IPS-20b (cell line): ENCODE data around the gene FPGT.
"Not testable (repeated sequence)": the region's sequence is repeated elsewhere in the genome, so short reads cannot be mapped to it uniquely, and the experiment has no call there.

Experiments
- H3K27ac ChIP-seq: one replicate; pipeline ENCODE4 v1.5.1; 2013; ENCODE audit warnings: low read length
- H3K27me3 ChIP-seq: 2 replicates; pipeline ENCODE4 v1.6.1; 2013; ENCODE audit warnings: mild to moderate bottlenecking, low read length, inconsistent platforms; ENCODE audit not compliant: insufficient read depth
- H3K36me3 ChIP-seq: 2 replicates; pipeline ENCODE4 v1.6.1; 2013; ENCODE audit warnings: low read depth, mild to moderate bottlenecking, inconsistent platforms, low read length, moderate library complexity; ENCODE audit not compliant: insufficient read depth
- H3K4me1 ChIP-seq: 2 replicates; pipeline ENCODE4 v1.6.1; 2013; ENCODE audit warnings: mild to moderate bottlenecking, control low read depth, inconsistent platforms, low read length, moderate library complexity; ENCODE audit not compliant: insufficient read depth
- H3K4me3 ChIP-seq: 2 replicates; pipeline ENCODE4 v1.5.1; 2013; ENCODE audit warnings: mild to moderate bottlenecking, low read length, inconsistent platforms
- H3K9ac ChIP-seq: 2 replicates; pipeline ENCODE4 v1.6.1; 2013; ENCODE audit warnings: low read depth, mild to moderate bottlenecking, inconsistent platforms, low read length, moderate library complexity
- H3K9me3 ChIP-seq: 2 replicates; pipeline ENCODE4 v1.6.1; 2013; ENCODE audit warnings: mild to moderate bottlenecking, low read depth, low read length, inconsistent platforms; ENCODE audit not compliant: insufficient read depth

The FPGT gene

DNA sequence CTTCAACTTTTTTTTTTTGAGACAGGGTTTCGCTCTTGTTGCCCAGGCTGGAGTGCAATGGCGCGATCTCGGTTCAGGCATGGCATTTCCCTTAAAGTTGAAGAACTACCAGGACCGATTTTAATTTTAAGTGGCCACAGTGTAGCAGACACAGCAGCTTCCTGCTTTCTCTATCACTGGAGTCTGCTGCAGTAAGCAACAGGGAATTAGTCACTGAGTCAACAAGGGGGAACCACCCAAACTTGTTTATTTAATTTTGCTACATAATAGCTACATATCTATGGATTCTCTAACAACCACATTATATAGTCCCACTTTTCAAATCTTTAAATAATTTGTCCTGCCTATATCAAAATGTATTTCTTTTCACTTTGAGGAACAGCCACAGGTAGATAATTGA lies 24.7 kb downstream of the FPGT start:
- H3K4me3 ChIP-seq, result no peak overlapping the region

DNA sequence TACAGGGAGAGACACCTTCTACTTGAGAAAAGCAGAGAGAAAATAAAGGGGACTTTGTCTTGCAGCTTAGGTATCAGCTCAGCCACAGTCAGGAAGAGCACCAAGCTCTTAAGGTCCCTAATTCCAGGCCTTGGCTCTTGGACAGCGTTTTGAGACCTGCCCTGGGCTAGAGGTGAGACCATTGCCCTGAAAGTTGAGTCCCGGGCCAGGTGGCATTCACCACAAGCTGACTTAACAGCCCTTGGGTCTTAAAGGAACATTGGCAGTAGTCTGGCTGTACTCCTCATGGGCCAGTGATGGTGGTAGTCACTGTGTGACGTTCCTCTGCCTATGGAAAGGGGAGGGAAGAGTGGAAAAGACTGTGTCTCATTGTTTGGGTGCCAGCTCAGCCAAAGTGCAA lies 25.4 kb downstream of the FPGT start:
- Histone ChIP-seq H3K9me3 (no peaks in the 10 kb centered on the region), H3K27me3 (no peaks in the 10 kb centered on the region), H3K4me3 (no peak overlapping the region), H3K4me1 (no peaks in the 10 kb centered on the region), H3K27ac (no peak overlapping the region), H3K36me3 (no peaks in the 10 kb centered on the region), H3K9ac (no peak overlapping the region)

More for the DNA sequence above, 24.7 kb downstream of the FPGT start:
- Histone ChIP-seq H3K27ac (no peak overlapping the region), H3K27me3 (no peaks in the 10 kb centered on the region), H3K36me3 (no peaks in the 10 kb centered on the region), H3K9ac (no peak overlapping the region), H3K9me3 (no peaks in the 10 kb centered on the region), H3K4me1 (no peaks in the 10 kb centered on the region)

DNA sequence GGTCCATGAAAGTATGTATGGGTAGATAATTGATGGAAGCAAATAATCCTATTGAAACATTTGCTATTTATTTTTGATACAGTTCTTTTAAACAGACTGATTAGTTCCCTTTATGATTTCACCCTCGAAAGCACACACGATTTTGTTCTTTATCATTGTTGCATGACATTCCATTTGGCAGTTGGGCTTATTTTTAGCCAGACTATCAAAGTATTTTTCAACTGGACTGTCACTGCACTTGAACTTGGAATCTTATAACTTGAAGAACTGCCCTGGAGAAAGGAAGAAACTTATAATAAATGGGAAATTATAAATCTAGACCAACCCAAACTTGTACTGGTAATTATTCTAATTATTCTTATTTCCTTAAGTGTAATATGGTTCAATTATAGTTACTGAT lies 37.1 kb downstream of the FPGT start, which contains the start of gene TNNI3K:
TSS of gene TNNI3K (plus strand) at position 235 of the 400 bp plus-strand sequence. CDS start at position 300, 65 bp downstream.
- no peaks in the 10 kb centered on the region for H3K27me3 ChIP-seq
- no peaks in the 10 kb centered on the region for H3K4me1 ChIP-seq
- no peak within 1 kb of the TSS for H3K27ac ChIP-seq
- H3K9me3 ChIP-seq, result no peaks in the 10 kb centered on the region
- H3K9ac ChIP-seq, result no peak within 1 kb of the TSS
- H3K4me3 ChIP-seq, result no peak within 1 kb of the TSS
- H3K36me3 ChIP-seq, result no peaks in the 10 kb centered on the region

DNA sequence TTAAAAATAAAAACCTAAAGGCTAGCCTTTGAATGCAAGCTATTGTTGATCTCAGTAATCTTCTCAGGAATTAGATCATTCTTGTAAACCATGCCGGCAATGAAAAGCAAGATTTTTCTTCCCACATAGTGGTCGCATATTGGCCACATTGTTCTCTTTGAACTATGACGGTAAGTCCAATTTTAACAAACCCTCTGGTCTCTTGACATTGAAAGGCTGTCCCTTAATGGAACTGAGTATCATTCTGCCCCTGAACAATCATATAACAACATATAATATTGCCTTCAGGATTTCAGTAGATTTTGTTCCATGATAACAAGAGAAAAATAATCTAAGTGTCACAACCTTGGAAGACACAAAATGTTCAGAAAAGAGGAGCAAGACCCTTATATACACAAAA lies 38.4 kb downstream of the FPGT start:
- Histone ChIP-seq H3K27ac (no peak overlapping the region), H3K4me1 (no peaks in the 10 kb centered on the region), H3K9ac (no peak overlapping the region), H3K9me3 (no peaks in the 10 kb centered on the region), H3K4me3 (no peak overlapping the region), H3K36me3 (no peaks in the 10 kb centered on the region), H3K27me3 (no peaks in the 10 kb centered on the region)

DNA sequence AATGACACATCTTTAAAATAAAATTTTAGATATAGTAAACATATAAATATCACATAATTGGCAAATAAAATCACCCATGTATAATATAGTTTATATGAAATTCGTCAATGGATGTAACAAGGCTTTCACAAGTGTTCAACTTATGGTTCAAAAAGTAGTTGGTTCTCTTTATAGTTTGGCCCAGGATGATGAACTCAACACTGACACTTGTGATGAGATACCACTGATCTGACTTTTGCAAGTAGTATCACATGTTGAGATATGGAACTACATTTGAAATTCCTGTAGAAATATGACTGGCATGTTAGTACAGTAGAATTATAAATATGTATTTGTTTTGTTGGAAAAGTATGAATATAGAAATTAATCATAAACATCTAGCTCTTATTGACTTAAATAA lies 39.0 kb downstream of the FPGT start:
- H3K9me3 ChIP-seq, result no peaks in the 10 kb centered on the region
- no peak overlapping the region for H3K27ac ChIP-seq
- no peaks in the 10 kb centered on the region for H3K4me1 ChIP-seq
- no peak overlapping the region for H3K4me3 ChIP-seq
- no peaks in the 10 kb centered on the region for H3K36me3 ChIP-seq
- no peaks in the 10 kb centered on the region for H3K27me3 ChIP-seq
- H3K9ac ChIP-seq, result no peak overlapping the region

DNA sequence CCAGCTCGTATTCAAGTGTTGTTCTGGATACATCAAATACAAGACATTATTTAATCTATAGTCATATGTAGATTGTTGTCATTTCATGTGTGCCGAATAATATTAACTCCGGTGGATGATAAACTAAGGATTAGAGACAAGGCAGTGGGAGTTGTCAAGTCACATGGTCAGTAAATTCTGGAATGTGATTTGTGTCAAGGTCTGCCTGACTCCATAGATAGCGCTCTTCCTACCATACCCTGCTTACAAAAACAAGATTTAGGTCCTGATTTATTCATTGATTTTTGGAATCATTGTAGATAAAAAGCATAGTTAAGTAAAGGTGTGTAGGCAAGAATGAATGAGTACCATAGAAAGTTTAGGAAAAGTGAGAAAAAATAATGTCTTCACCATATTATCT lies 39.7 kb downstream of the FPGT start:
- Histone ChIP-seq H3K36me3 (no peaks in the 10 kb centered on the region), H3K9ac (no peak overlapping the region), H3K4me3 (no peak overlapping the region), H3K9me3 (no peaks in the 10 kb centered on the region), H3K27ac (no peak overlapping the region), H3K4me1 (no peaks in the 10 kb centered on the region), H3K27me3 (no peaks in the 10 kb centered on the region)

DNA sequence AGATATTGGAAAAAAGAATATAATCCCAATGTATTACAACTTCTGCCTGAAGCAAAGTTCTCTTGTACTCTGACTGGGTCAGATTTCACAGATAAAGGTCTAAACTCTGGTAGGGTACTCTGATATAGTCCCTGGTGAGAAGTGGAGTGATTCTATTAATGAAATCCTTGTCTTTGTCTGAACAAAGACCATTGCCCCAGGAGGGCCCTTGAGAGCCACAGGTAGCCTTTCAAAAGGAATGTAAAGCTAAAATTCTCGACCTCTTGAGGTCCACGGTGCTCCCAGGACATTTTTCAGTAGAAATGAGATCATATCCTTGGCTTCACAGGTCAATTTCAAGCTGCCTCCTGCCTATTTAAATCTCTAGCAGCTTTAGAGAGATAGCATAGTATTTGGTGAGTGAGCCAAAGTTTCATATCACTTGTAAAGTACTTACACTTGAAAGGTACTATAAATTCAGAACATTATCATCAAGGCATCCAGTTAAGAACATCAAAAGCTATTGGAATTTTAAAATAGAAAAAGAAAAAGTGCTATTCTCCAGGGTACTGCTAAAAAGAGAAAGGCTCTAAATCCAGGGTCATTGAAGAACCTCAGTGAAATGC lies 47.2 kb downstream of the FPGT start:
- H3K9ac ChIP-seq, result no peak overlapping the region
- H3K4me1 ChIP-seq, result peaks cover 25% of the 10 kb centered on the region; the same call in 1 of the 2 replicates
- H3K27ac ChIP-seq, result no peak overlapping the region
- H3K36me3 ChIP-seq, result no peaks in the 10 kb centered on the region
- 0 out of 2 replicates have a peak, but pooled peaks cover 5% of the 10 kb centered on the region for H3K9me3 ChIP-seq
- peaks cover 26% of the 10 kb centered on the region for H3K27me3 ChIP-seq
- peak overlapping the region; percentile 39; the same call in 1 of the 2 replicates for H3K4me3 ChIP-seq

DNA sequence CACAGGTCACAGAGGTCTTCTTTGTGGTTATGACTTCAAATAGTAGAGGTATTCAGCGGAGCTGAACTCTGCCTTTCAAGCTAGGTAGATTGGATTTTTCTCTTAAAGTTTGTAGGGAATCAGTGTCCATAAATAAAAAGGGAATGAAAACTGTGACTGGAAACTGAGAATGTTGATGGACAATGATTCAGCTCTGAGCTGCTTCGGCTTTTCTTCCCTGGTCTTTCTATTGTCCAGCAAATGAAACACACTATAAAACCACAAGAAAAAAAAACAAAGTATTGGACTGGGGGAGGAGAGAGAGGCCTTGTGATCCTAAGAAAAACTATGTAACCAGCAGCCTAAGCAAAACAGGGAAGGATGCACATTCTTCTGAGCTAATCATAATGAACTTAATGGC lies 48.3 kb downstream of the FPGT start:
- peaks cover 25% of the 10 kb centered on the region; the same call in 1 of the 2 replicates for H3K4me1 ChIP-seq
- no peaks in the 10 kb centered on the region for H3K36me3 ChIP-seq
- peaks cover 26% of the 10 kb centered on the region for H3K27me3 ChIP-seq
- no peak overlapping the region for H3K9ac ChIP-seq
- H3K27ac ChIP-seq, result no peak overlapping the region
- no peak overlapping the region for H3K4me3 ChIP-seq
- 0 out of 2 replicates have a peak, but pooled peaks cover 5% of the 10 kb centered on the region for H3K9me3 ChIP-seq

DNA sequence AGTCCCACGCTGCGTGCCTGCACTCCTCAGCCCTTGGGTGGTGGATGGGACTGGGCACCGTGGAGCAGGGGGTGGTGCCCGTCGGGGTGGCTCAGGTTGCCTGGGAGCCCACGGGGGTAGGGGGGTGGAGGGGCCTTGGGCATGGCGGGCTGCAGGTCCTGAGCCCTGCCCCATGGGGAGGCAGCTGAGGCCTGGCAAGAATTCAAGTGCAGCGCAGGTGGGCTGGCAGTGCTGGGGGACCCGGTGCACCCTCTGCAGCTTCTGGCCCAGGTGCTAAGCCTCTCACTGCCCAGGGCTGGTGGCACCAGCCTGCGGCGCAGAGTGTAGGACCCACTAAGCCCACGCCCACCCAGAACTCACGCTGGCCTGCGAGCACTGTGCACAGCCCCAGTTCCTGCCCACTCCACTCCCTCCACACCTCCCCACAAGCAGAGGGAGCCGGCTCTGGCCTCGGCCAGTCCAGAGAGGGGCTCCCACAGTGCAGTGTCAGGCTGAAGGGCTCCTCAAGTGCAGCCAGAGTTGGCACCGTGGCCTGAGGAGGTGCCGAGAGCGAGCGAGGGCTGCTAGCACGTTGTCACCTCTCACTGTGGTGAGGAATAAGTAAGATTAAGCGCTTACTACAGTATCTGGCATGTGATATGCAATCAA lies 50.0 kb downstream of the FPGT start:
- H3K27me3 ChIP-seq, result peaks cover 26% of the 10 kb centered on the region
- H3K36me3 ChIP-seq, result no peaks in the 10 kb centered on the region
- H3K4me1 ChIP-seq, result peaks cover 25% of the 10 kb centered on the region; the same call in 1 of the 2 replicates
- no peak overlapping the region for H3K9ac ChIP-seq
- H3K4me3 ChIP-seq, result no peak overlapping the region
- H3K27ac ChIP-seq, result no peak overlapping the region
- 0 out of 2 replicates have a peak, but pooled peaks cover 5% of the 10 kb centered on the region for H3K9me3 ChIP-seq

DNA sequence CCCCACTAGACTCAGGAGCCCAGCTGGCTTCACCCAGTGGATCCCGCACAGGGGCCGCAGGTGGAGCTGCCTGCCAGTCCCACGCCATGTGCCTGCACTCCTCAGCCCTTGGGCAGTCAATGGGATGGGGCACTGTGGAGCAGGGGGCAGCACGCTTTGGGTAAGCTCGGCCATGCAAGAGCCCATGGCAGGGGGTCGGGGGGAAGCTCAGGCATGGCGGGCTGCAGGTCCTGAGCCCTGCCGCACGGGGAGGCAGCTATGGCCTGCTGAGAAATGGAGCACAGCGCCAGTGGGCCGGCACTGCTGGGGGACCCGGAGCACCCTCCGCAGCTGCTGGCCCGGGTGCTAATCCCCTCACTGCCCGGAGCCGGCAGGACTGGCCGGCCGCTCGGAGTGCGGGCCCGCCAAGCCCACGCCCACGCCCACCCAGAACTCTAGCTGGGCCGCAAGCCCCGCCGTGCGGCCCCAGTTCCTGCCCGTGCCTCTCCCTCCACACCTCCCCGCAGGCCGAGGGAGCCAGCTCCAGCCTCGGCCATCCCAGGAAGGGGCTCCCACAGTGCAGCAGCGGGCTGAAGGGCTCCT lies 55.3 kb downstream of the FPGT start:
- H3K9ac ChIP-seq, H3K36me3 ChIP-seq, H3K27me3 ChIP-seq, H3K4me3 ChIP-seq, H3K27ac ChIP-seq, H3K4me1 ChIP-seq, H3K9me3 ChIP-seq: not testable (repeated sequence)
